MCF 10A (cell line): Measurements from ENCODE around the gene COIL. TPM values are rescaled to one million over a fixed set of nuclear protein-coding genes. Genes with fewer than 3 reads are reported as not detected.
"Not testable (repeated sequence)": the region's sequence is repeated elsewhere in the genome, so short reads cannot be mapped to it uniquely, and the experiment has no call there.

Experiments used
- BruUV-seq: library from RNA; stranded (reverse); fragments of 400-500 nt; replicated peaks from 2 replicates; lab custom pipeline; 2021; lab: Mats Ljungman, UMichigan
- CTCF ChIA-PET: fragments of 300-600 bp; sonication (Branson Sonifier 250); formaldehyde crosslinking; extraction: SDS; loops from one replicate; lab custom pipeline; 2021; ENCODE audit warnings: antibody characterized with exemption, inconsistent platforms; lab: Yijun Ruan, JAX
- POLR2A ChIA-PET: fragments of 300-600, 350-650 bp; sonication (Branson Sonifier 250); formaldehyde crosslinking; extraction: SDS; loops from one replicate; lab custom pipeline; 2020; ENCODE audit warnings: antibody characterized with exemption, inconsistent platforms; lab: Yijun Ruan, JAX
- DNase-seq: peaks from one replicate; pipeline ENCODE4 v3.0.0-alpha.2; 2018; ENCODE audit not compliant: unreplicated experiment
- H3K27ac Mint-ChIP-seq: one replicate; pipeline ENCODE4 v1.8.0; 2022; ENCODE audit warnings: mild to moderate bottlenecking, low read depth, mixed read lengths; ENCODE audit not compliant: unreplicated experiment
- H3K27me3 Mint-ChIP-seq: one replicate; pipeline ENCODE4 v1.8.0; 2022; ENCODE audit warnings: mixed read lengths; ENCODE audit not compliant: insufficient read depth, unreplicated experiment
- H3K36me3 Mint-ChIP-seq: one replicate; pipeline ENCODE4 v1.8.0; 2022; ENCODE audit warnings: mild to moderate bottlenecking, moderate library complexity, mixed read lengths; ENCODE audit not compliant: insufficient read depth, unreplicated experiment
- H3K4me1 Mint-ChIP-seq: one replicate; pipeline ENCODE4 v1.8.0; 2022; ENCODE audit warnings: mixed read lengths; ENCODE audit not compliant: insufficient read depth, unreplicated experiment
- H3K4me3 Mint-ChIP-seq: one replicate; pipeline ENCODE4 v1.8.0; 2022; ENCODE audit warnings: mild to moderate bottlenecking, moderate library complexity, mixed read lengths; ENCODE audit not compliant: unreplicated experiment
- H3K9me3 Mint-ChIP-seq: one replicate; pipeline ENCODE4 v1.8.0; 2022; ENCODE audit warnings: mixed read lengths; ENCODE audit not compliant: unreplicated experiment
- CTCF ChIP-seq: fragments of 200-600 bp; IDR thresholded peaks from one replicate; pipeline ENCODE4 v1.8.0; 2022; ENCODE audit warnings: antibody characterized with exemption, mild to moderate bottlenecking; ENCODE audit not compliant: unreplicated experiment
- intact Hi-C: fragments of 100-400 bp; cut with micrococcal nuclease; formaldehyde crosslinking; loops from 2 replicates; pipeline ENCODE4 v1.14.1; 2022
- total RNA-seq: library from RNA; stranded (reverse); gene quantifications from 2 replicates; pipeline ENCODE4 v1.2.3, GENCODE V29; 2022

COIL gene
- total RNA-seq, 1 experiment from 2014 or later, result 15.4 TPM

- H3K36me3 Mint-ChIP-seq, result no peaks in the 10 kb centered on the region
- no peaks in the 10 kb centered on the region for H3K9me3 Mint-ChIP-seq
- CTCF ChIA-PET, result interaction anchor here (0.6 kb wide), 1 partner anchor 47 kb away, joined by 6 read pairs; no protein-coding TSS in a partner anchor
- no peak for DNase-seq
- no peak overlapping the region for H3K27ac Mint-ChIP-seq
- intact Hi-C loops, result no loop called here
- H3K4me3 Mint-ChIP-seq, result no peak overlapping the region
- H3K27me3 Mint-ChIP-seq, result no peaks in the 10 kb centered on the region
- POLR2A ChIA-PET, result interaction anchor here (1.5 kb wide), 1 partner anchor 11 kb away, joined by 4 read pairs; no protein-coding TSS in a partner anchor
- peaks cover 3% of the 10 kb centered on the region for H3K4me1 Mint-ChIP-seq
- no peak for TF ChIP-seq CTCF
- no TSS peak for BruUV-seq
Measured at GRCh38 chr17:56972111-56972730, 11.4 kb upstream of the COIL start.

- Mint-ChIP-seq H3K4me3 (no peak overlapping the region), H3K27ac (no peak overlapping the region), H3K9me3 (no peaks in the 10 kb centered on the region), H3K4me1 (no peaks in the 10 kb centered on the region), H3K36me3 (no peaks in the 10 kb centered on the region), H3K27me3 (no peaks in the 10 kb centered on the region)
- intact Hi-C loops, result no loop called here
- no TSS peak for BruUV-seq
- ChIA-PET POLR2A (interaction anchor here (0.9 kb wide), 1 partner anchor 8 kb away, joined by 4 read pairs; no protein-coding TSS in a partner anchor), CTCF (no interaction called here)
- TF ChIP-seq CTCF, result no peak
- no peak for DNase-seq
Measured at GRCh38 chr17:56970974-56971373, 10.1 kb upstream of the COIL start.

- H3K4me3 Mint-ChIP-seq, result no peak overlapping the region
- intact Hi-C loops, result no loop called here
- no peak for DNase-seq
Measured at GRCh38 chr17:56966338-56966737, 5.5 kb upstream of the COIL start.

GRCh38 chr17:56965681-56966080 is 4.8 kb upstream of the COIL start:
- H3K4me1 Mint-ChIP-seq, DNase-seq, intact Hi-C loops, H3K4me3 Mint-ChIP-seq, H3K9me3 Mint-ChIP-seq, H3K27me3 Mint-ChIP-seq, H3K36me3 Mint-ChIP-seq, BruUV-seq, H3K27ac Mint-ChIP-seq: not testable (repeated sequence)
- POLR2A ChIA-PET, result interaction anchor here (3.6 kb wide), 1 partner anchor 12 kb away, joined by 30 read pairs; the partner anchor contains the start of gene SCPEP1
- CTCF ChIA-PET, result interaction anchor here (0.7 to 1.0 kb wide), 2 partner anchors 10 to 1945 kb away, joined by 3 to 4 read pairs; no protein-coding TSS in a partner anchor

More at GRCh38 chr17:56966338-56966737, 5.5 kb upstream of the COIL start:
- ChIA-PET POLR2A (interaction anchor here (0.7 to 3.6 kb wide), 3 partner anchors 12 to 789 kb away, joined by 3 to 30 read pairs (median 3); partner anchors contain the start of genes SCPEP1 and TRIM25), CTCF (interaction anchor here (1.0 kb wide), 1 partner anchor 9 kb away, joined by 4 read pairs; no protein-coding TSS in a partner anchor)
- Mint-ChIP-seq H3K4me1 (peaks cover 5% of the 10 kb centered on the region), H3K9me3 (no peaks in the 10 kb centered on the region), H3K36me3 (no peaks in the 10 kb centered on the region), H3K27me3 (no peaks in the 10 kb centered on the region), H3K27ac (no peak overlapping the region)
- TF ChIP-seq CTCF, result no peak
- no TSS peak for BruUV-seq

GRCh38 chr17:56965241-56965640 is 4.4 kb upstream of the COIL start:
- CTCF ChIA-PET, result interaction anchor here (0.6 to 0.8 kb wide), 3 partner anchors 14 to 1944 kb away, joined by 3 read pairs; no protein-coding TSS in a partner anchor
- DNase-seq, H3K4me1 Mint-ChIP-seq, intact Hi-C loops, H3K27me3 Mint-ChIP-seq, POLR2A ChIA-PET, H3K9me3 Mint-ChIP-seq, H3K36me3 Mint-ChIP-seq, BruUV-seq, H3K27ac Mint-ChIP-seq, H3K4me3 Mint-ChIP-seq: not testable (repeated sequence)
